HG02885 (cell line): Measurements from ENCODE around the gene UBE2R2.
"Not testable (repeated sequence)": the region's sequence is repeated elsewhere in the genome, so short reads cannot be mapped to it uniquely, and the experiment has no call there.

Source experiments
- ATAC-seq: cut with Tn5 transposase; IDR thresholded peaks from one replicate; pipeline ENCODE4 v1.9.1; 2021; ENCODE audit warnings: mild to moderate bottlenecking; ENCODE audit not compliant: unreplicated experiment, poor library complexity

Gene UBE2R2

GRCh38 chr9:33962468-33962867, 145.5 kb downstream of the UBE2R2 start:
- not testable (repeated sequence) for ATAC-seq

- ATAC-seq = no peak
Observed at GRCh38 chr9:33964086-33964768, 147.3 kb downstream of the UBE2R2 start.
